D721Med (cell line): ENCODE data around the gene KRTAP10-3.
"Not testable (repeated sequence)": the region's sequence is repeated elsewhere in the genome, so short reads cannot be mapped to it uniquely, and the experiment has no call there.

Source experiments
- DNase-seq: peaks from one replicate; pipeline ENCODE4 v3.0.0; 2011; ENCODE audit warnings: low spot score; ENCODE audit not compliant: insufficient read length
- FAIRE-seq: peaks from 2 replicates; lab custom pipeline; 2011; peaks lifted over from hg19 to GRCh38; lab: Jason Lieb, UNC
- TF ChIP-seq, protein P1 (sequence below): IDR thresholded peaks from 2 replicates; pipeline ENCODE4 v1.5.1; 2012; ENCODE audit warnings: mild to moderate bottlenecking, control low read depth; ENCODE audit not compliant: insufficient read depth; ENCODE audit errors: missing control alignments

Gene KRTAP10-3

DNA sequence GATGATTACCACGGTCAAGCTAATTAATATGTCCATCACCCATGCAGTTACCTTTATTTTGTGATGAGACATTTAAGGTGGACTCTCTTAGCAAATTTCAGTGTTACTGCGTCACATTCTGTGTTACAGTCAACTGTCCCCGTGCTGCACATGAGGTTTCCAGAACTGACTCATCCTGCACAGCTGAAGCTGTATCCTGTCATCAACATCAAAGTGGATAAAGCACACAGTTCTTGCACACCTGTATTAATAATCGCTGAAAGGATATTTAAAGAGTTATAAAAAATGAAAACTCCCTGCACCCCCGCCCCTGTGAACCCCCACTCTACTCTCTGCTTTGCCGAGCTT, 25.2 kb upstream of the KRTAP10-3 start:
- DNase-seq, result no peak
- no peak for FAIRE-seq
- TF ChIP-seq, protein P1, sequence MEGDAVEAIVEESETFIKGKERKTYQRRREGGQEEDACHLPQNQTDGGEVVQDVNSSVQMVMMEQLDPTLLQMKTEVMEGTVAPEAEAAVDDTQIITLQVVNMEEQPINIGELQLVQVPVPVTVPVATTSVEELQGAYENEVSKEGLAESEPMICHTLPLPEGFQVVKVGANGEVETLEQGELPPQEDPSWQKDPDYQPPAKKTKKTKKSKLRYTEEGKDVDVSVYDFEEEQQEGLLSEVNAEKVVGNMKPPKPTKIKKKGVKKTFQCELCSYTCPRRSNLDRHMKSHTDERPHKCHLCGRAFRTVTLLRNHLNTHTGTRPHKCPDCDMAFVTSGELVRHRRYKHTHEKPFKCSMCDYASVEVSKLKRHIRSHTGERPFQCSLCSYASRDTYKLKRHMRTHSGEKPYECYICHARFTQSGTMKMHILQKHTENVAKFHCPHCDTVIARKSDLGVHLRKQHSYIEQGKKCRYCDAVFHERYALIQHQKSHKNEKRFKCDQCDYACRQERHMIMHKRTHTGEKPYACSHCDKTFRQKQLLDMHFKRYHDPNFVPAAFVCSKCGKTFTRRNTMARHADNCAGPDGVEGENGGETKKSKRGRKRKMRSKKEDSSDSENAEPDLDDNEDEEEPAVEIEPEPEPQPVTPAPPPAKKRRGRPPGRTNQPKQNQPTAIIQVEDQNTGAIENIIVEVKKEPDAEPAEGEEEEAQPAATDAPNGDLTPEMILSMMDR, result no peak

DNA sequence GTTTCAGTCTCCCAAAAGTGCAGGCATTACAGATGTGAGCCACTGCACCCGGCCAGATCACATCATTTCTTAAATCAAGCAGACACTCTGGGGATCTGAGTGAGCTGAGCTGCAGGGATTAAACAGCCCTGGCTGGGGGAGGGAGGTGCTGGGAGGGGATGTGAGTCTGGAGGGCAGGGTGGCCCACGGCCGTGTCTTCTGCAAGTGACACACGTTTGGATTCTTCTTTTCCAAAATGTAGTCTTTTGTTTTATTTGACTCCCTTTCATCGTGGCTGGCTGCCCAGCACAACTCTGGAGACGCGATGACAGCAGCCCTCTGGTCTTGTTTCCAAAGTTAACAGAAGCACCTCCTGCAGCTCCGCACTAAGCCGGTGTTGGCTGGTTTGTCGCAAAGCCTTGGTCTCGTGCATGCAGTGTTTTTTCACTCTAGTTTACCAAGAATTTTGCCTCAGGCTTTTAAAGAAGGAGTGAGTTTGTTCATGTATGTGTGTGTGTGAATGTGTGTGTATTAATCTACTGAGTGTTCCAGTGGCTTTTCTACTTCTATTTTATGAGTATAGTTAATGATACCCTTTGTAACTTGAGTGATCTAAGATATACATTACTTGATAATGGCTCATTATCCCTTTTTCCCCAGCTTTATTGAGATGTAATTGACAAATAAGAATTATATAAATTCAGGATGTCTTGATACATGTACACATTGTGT, 24.6 kb upstream of the KRTAP10-3 start:
- FAIRE-seq (no peak), DNase-seq (no peak)
- TF ChIP-seq, protein P1, result no peak

DNA sequence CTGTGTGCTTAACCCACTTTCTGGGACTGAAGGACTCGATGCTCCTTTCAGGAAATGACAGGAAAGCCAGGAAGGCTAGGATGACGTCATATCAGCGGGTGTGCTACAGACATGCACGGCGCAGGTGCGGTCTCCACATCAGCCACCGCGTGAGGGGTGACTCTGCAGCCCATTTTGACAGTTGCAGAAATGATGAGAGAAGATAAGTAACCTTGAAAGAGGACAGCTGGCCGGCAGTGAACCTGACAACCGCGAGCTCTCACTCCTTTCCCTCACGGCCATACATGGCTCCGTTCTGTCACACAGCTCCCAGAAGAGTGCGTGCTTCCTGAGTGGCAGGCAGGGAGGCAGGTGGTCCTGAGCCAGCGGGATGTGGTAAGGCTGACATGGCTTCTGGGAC, 23.5 kb upstream of the KRTAP10-3 start:
- DNase-seq (no peak), FAIRE-seq (no peak)
- TF ChIP-seq, protein P1, result no peak

DNA sequence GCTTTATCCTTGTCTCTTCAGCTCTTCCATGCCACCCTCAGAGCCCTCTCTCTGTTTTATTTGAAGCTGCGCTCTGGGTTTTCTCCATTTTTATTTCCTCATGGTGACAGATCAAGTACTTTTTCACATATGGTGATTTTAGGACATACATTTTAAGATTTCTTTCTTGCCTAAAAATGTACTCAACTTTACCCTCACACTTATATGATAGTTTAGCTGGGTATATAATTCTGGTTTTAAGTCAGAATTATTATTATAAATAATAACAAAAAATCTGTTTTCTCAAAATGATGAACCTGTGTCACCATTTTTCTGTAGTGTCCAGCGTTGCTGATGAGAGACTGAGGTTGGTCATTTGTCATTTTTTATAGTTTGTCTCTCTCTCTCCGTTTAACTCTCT, 22.6 kb upstream of the KRTAP10-3 start:
- FAIRE-seq (no peak), DNase-seq (no peak)
- TF ChIP-seq, protein P1, result no peak

DNA sequence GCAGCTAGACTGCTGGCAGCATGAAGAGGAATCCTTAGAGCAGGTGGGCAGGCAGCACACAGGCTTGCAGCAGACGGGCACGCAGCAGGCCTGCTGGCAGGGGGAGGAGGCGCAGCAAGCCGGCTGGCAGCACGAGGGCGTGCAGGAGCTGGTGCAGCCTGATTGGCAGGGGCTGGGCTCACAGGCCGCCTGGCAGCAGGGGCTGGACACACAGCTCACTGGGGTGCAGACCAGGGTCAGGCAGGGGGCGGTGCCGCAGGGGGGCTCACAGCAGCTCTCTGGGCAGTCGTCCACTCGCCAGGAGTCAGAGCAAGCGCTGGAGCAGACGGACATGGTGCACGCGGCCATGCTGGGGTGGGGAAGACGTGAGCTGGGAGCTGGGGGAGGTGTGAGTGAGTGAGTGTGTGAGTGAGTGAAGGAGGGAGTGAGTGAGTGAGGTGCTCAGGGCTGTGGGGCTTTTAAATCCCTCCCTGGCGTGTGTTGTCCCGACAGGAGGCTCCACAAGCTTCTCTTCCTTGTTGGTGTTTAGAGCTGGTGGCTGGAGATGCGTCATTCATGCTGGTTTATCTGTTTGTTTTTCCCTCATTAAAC, 21.7 kb upstream of the KRTAP10-3 start, which contains the start of gene KRTAP10-5:
Gene KRTAP10-5 (minus strand): TSS at position 374 of the 591 bp plus-strand sequence. CDS start 26 bp downstream, at position 348.
- DNase-seq, FAIRE-seq: not testable (repeated sequence)

DNA sequence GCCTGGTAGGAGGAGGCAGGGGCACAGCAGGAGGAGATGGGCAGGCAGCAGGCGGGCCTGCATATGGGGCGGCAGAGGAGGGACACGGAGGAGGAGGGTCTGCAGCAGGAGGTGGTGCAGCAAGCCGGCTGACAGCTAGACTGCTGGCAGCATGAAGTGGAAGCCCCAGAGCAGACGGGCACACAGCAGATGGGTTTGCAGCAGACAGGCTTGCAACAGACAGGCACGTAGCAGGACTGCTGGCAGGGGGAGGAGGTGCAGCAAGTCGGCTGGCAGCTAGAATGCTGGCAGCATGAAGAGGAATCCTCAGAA, 21.2 kb upstream of the KRTAP10-3 start:
- no peak for DNase-seq
- FAIRE-seq, result no peak
- TF ChIP-seq, protein P1, result no peak

DNA sequence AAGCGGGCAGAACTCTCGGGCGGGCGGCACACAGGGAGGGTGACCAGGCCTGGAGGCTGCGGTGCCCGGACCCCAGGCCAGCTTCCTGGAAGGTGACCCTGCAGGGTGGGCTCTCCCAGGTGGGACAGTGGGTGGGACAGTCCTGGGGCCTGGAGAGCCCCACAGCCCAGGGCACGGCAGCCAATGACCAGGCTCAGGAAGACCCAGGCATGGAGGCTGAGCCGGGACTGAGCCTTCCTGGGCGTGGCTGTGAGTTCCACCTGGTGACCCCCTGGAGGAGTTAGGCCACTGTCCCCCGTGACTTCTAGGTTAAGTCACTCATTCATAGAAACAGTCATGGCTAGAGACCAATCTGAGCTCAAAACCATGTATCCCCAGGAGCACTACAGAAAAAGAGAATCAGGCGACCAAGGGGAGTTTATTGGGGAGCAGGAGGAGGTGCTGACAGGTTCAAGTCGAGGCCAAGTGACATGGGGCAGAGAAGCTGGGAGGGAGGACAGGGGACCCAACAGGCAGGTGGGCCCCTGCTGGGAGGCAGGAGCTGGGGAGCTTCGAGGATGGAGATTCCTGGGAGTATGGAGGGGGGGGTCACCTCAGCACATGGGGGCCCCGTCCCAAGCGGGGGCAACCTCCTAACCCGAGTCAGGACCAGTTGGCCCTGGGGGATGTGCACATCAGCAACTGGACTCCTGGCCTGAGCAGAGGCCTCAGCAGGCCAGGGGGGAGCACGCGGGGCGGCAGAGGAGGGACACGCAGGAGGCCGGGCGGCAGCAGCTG, 20.6 kb upstream of the KRTAP10-3 start:
- no peak for DNase-seq
- TF ChIP-seq, protein P1, result no peak
- no peak for FAIRE-seq
